Measurements from ENCODE around the gene TRIM21. TPM values are rescaled to one million over a fixed set of nuclear protein-coding genes. Genes with fewer than 3 reads are reported as not detected.

The TRIM21 gene
- total and polyA plus RNA-seq, 9 of the 15 experiments (the other 6 are each of a cell fraction or from before 2014, with no cell fraction given), result 9.2 to 21.1 (median 10.8) TPM

DNA sequence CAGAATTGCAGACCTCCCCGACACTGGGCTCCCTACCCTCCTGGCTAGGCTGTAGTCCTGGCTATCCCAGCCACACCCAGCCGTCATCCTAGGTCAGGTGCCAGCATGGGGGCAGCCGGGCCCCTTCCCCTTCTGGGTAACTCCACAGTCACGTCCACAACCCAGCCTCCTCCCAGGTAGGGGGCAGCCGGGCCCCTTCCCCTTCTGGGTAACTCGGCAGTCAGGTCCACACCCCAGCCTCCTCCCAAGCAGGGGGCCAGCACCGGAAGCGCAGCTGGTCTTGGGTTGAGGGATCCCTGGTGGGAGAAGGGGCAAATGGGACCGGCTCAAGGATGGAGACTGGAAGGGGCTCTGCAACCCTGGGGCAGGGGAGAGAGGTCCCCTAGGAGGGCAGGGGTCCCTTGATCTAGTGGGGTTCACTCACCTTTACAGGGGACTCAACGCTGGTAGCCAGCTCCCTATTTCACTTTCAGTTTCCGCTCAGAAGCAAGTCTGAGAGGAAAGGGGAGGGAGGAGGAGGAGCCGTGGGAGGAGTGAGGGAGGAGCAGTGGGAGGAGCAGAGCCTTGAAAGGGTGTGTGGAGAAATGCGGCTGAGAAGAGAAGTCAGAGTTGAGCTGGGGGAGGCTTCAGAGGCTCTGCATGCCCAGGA is at the start of gene TRIM21 (continued):
- TF ChIP-seq, protein P1, sequence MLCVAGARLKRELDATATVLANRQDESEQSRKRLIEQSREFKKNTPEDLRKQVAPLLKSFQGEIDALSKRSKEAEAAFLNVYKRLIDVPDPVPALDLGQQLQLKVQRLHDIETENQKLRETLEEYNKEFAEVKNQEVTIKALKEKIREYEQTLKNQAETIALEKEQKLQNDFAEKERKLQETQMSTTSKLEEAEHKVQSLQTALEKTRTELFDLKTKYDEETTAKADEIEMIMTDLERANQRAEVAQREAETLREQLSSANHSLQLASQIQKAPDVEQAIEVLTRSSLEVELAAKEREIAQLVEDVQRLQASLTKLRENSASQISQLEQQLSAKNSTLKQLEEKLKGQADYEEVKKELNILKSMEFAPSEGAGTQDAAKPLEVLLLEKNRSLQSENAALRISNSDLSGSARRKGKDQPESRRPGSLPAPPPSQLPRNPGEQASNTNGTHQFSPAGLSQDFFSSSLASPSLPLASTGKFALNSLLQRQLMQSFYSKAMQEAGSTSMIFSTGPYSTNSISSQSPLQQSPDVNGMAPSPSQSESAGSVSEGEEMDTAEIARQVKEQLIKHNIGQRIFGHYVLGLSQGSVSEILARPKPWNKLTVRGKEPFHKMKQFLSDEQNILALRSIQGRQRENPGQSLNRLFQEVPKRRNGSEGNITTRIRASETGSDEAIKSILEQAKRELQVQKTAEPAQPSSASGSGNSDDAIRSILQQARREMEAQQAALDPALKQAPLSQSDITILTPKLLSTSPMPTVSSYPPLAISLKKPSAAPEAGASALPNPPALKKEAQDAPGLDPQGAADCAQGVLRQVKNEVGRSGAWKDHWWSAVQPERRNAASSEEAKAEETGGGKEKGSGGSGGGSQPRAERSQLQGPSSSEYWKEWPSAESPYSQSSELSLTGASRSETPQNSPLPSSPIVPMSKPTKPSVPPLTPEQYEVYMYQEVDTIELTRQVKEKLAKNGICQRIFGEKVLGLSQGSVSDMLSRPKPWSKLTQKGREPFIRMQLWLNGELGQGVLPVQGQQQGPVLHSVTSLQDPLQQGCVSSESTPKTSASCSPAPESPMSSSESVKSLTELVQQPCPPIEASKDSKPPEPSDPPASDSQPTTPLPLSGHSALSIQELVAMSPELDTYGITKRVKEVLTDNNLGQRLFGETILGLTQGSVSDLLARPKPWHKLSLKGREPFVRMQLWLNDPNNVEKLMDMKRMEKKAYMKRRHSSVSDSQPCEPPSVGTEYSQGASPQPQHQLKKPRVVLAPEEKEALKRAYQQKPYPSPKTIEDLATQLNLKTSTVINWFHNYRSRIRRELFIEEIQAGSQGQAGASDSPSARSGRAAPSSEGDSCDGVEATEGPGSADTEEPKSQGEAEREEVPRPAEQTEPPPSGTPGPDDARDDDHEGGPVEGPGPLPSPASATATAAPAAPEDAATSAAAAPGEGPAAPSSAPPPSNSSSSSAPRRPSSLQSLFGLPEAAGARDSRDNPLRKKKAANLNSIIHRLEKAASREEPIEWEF (CRISPR knock-in tag; IDR thresholded peaks at IDR 0.05), result no peak
- no peak for TF ChIP-seq SREBF2 (CRISPR knock-in tag; IDR thresholded peaks at IDR 0.05)
- TF ChIP-seq HNRNPH1 (optimal IDR thresholded peaks at IDR 0.05; ENCODE audit: low read depth, low read length), result no peak
- no peak for TF ChIP-seq ZNF239 (CRISPR knock-in tag; IDR thresholded peaks at IDR 0.05)
- no peak for TF ChIP-seq STAT5B (CRISPR knock-in tag; IDR thresholded peaks at IDR 0.05)
- TF ChIP-seq ZNF668 (CRISPR knock-in tag; IDR thresholded peaks at IDR 0.05), result no peak
- no peak for TF ChIP-seq ILF3 (IDR thresholded peaks at IDR 0.05; ENCODE audit: borderline replicate concordance)
- no peak for TF ChIP-seq NR3C1 (CRISPR knock-in tag; IDR thresholded peaks at IDR 0.05)
- TF ChIP-seq OTX1 (CRISPR knock-in tag; IDR thresholded peaks at IDR 0.05), result no peak
- TF ChIP-seq JUN (IDR thresholded peaks at IDR 0.05; ENCODE audit: borderline replicate concordance, low read depth, low read length), result no peak
- no peak for TF ChIP-seq JUN (CRISPR knock-in tag; IDR thresholded peaks at IDR 0.05; ENCODE audit: borderline replicate concordance)
- TF ChIP-seq, protein P2, sequence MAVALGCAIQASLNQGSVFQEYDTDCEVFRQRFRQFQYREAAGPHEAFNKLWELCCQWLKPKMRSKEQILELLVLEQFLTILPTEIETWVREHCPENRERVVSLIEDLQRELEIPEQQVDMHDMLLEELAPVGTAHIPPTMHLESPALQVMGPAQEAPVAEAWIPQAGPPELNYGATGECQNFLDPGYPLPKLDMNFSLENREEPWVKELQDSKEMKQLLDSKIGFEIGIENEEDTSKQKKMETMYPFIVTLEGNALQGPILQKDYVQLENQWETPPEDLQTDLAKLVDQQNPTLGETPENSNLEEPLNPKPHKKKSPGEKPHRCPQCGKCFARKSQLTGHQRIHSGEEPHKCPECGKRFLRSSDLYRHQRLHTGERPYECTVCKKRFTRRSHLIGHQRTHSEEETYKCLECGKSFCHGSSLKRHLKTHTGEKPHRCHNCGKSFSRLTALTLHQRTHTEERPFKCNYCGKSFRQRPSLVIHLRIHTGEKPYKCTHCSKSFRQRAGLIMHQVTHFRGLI (CRISPR knock-in tag; IDR thresholded peaks at IDR 0.05), result no peak
- TF ChIP-seq ZNF75A (CRISPR knock-in tag; IDR thresholded peaks at IDR 0.05), result no peak
- TF ChIP-seq ZNF134 (CRISPR knock-in tag; conservative IDR thresholded peaks at IDR 0.05), result no peak
- TF ChIP-seq RBM17 (IDR thresholded peaks at IDR 0.05; ENCODE audit: borderline replicate concordance, low read depth, low read length), result no peak
- TF ChIP-seq SREBF1 (IDR thresholded peaks at IDR 0.05; ENCODE audit: borderline replicate concordance, low read depth, low read length), result no peak
- TF ChIP-seq HIVEP1 (CRISPR knock-in tag; IDR thresholded peaks at IDR 0.05), result no peak
- no peak for TF ChIP-seq COPS2 (conservative IDR thresholded peaks at IDR 0.05)
- TF ChIP-seq ZNF24 (IDR thresholded peaks at IDR 0.05), result no peak
- no peak for TF ChIP-seq LEF1 (IDR thresholded peaks at IDR 0.05)
- no peak for TF ChIP-seq MAFG (tag; conservative IDR thresholded peaks at IDR 0.05)
- no peak for TF ChIP-seq EHMT2 (IDR thresholded peaks at IDR 0.05)
- TF ChIP-seq ZNF146 (CRISPR knock-in tag; IDR thresholded peaks at IDR 0.05; ENCODE audit: unreplicated experiment), result no peak
- no peak for TF ChIP-seq ASH1L (IDR thresholded peaks at IDR 0.05; ENCODE audit: borderline replicate concordance, low read depth, partially characterized antibody)
- TF ChIP-seq ETS2 (tag; IDR thresholded peaks at IDR 0.05; ENCODE audit: borderline replicate concordance, poor library complexity, severe bottlenecking), result no peak
- TF ChIP-seq MEIS2 (IDR thresholded peaks at IDR 0.05; ENCODE audit: partially characterized antibody), result no peak
